ENCODE measurements around the gene KDM8. TPM values are rescaled to one million over a fixed set of nuclear protein-coding genes. Genes with fewer than 3 reads are reported as not detected.
"Not testable (repeated sequence)": the region's sequence is repeated elsewhere in the genome, so short reads cannot be mapped to it uniquely, and the experiment has no call there.

Gene KDM8
- total RNA-seq, 2 donors from 2014 or later: 7.7 to 9.1 TPM

GRCh38 chr16:27245276-27246172 lies 42.2 kb downstream of the KDM8 start:
- Mint-ChIP-seq H3K36me3 (ENCODE audit: low read depth) (peaks cover 44% of the 10 kb centered on the region), H3K27me3 (no peaks in the 10 kb centered on the region), H3K9me3 (no peaks in the 10 kb centered on the region), H3K4me3 (peak overlapping the region; percentile 61), H3K4me1 (peaks cover 61% of the 10 kb centered on the region), H3K27ac (peak overlapping the region; percentile 88)
- peak; percentile 94 for ATAC-seq (replicated peaks)

DNA sequence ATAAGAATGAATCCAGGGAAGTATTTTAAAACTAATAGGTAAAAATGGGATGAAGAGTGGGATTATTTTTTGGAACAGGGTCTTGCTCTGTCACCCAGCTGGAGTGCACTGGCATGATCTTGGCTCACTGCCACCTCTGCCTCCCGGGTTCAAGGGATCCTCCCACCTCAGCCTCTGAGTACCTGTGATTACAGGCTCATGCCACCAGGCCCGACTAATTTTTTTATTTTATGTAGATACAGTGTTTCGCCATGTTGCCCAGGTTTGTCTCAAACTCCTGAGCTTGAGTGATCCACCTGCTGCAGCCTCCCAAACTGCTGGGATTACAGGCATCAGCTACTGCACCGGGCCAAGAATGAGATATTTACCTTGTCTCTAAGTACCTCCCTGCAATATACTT lies 43.1 kb downstream of the KDM8 start:
- Mint-ChIP-seq H3K4me1 (peaks cover 64% of the 10 kb centered on the region), H3K4me3 (peak overlapping the region; percentile 61), H3K27me3 (no peaks in the 10 kb centered on the region), H3K36me3 (ENCODE audit: low read depth) (peaks cover 48% of the 10 kb centered on the region), H3K27ac (peak overlapping the region; percentile 88), H3K9me3 (no peaks in the 10 kb centered on the region)
- no peak for ATAC-seq (replicated peaks)

- Mint-ChIP-seq H3K4me3 (peak overlapping the region; percentile 61), H3K27ac (peak overlapping the region; percentile 88), H3K4me1 (peaks cover 67% of the 10 kb centered on the region), H3K36me3 (ENCODE audit: low read depth) (peaks cover 54% of the 10 kb centered on the region)
- not testable (repeated sequence) for ATAC-seq (replicated peaks); H3K9me3 Mint-ChIP-seq; H3K27me3 Mint-ChIP-seq
Measured at GRCh38 chr16:27247076-27247475, 43.8 kb downstream of the KDM8 start.

DNA sequence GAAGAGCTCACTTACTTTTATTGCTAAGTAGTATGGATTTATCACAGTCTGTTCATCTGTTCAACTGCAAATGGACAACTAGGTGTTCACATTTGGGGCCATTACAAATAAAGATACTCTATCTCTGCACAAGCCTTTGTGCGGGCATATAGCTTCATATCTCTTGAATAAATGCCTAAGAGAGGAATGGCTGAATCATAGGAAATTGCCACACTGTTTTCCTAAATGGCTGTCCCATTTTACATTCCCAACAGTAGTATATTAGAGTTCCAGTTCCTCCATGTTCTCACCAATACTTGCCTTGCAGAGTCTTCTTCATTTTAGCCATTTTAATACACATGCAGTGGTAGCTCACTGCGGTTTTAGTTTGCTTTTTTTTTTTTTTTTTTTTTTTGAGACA lies 44.7 kb downstream of the KDM8 start:
- Mint-ChIP-seq H3K4me1 (peaks cover 62% of the 10 kb centered on the region), H3K36me3 (ENCODE audit: low read depth) (peaks cover 61% of the 10 kb centered on the region), H3K27ac (peak overlapping the region; percentile 88), H3K9me3 (no peaks in the 10 kb centered on the region), H3K4me3 (peak overlapping the region; percentile 61), H3K27me3 (no peaks in the 10 kb centered on the region)
- ATAC-seq (replicated peaks): no peak

- peak overlapping the region; percentile 61 for H3K4me3 Mint-ChIP-seq
Measured at GRCh38 chr16:27248886-27249285, 45.6 kb downstream of the KDM8 start.

DNA sequence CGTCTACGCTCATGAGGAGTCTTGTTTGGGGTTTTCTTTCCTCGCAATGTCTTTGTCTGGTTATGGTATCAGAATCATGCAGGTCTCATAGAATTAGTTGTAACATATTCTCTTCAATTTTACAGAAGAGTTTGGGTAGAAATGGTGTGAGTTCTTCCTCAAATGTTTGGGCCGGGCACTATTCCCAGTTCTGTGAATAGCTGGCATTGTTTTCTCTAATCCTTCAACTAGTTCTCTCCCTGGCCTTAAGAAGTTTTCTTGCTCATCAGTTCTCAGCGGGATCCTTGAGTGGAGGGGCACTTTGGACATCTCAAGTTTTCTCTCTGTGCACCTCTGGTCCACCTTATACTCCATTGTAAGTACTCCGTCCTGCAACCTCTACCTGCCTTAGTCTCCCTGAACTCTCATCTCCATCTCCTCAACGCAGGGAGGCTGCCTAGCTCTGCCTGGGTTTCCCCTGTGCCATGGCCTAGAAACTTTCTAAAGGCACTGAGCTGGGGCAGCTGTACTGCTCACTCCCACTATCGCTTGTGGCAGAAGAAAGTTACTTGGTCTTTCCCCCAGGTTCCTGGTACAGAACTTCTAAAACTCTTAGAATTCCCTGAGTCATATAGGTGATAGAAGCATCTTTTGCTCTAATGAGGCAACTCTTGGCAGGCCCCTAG lies 48.3 kb downstream of the KDM8 start:
- H3K27ac Mint-ChIP-seq: peak overlapping the region; percentile 96
- H3K4me3 Mint-ChIP-seq: peak overlapping the region; percentile 82
- H3K9me3 Mint-ChIP-seq: no peaks in the 10 kb centered on the region
- H3K4me1 Mint-ChIP-seq: peaks cover 67% of the 10 kb centered on the region
- no peaks in the 10 kb centered on the region for H3K27me3 Mint-ChIP-seq
- peaks cover 83% of the 10 kb centered on the region for H3K36me3 Mint-ChIP-seq (ENCODE audit: low read depth)
- ATAC-seq (replicated peaks): peak; percentile 63

More at GRCh38 chr16:27248886-27249285, 45.6 kb downstream of the KDM8 start:
- Mint-ChIP-seq H3K27ac (peak overlapping the region; percentile 68), H3K36me3 (ENCODE audit: low read depth) (peaks cover 69% of the 10 kb centered on the region), H3K4me1 (peaks cover 62% of the 10 kb centered on the region)
- not testable (repeated sequence) for H3K27me3 Mint-ChIP-seq; ATAC-seq (replicated peaks); H3K9me3 Mint-ChIP-seq

DNA sequence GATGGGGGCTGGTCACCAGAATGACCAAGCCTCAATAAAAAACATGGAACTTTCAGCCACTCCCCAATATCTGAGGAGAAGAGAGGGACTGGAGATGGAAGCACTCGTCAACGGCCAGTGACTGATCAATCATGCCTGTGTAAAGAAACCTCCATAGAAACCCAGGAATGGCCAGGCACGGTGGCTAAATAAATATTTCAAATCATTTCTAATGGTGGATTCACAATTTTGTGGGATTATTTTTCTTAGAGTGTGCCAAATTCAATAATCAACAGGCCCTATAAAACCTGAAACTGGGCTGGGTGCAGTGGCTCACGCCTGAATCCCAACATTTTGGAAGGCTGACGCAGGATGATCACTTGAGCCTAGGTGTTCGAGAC lies 48.9 kb downstream of the KDM8 start:
- Mint-ChIP-seq H3K27ac (peak overlapping the region; percentile 96), H3K4me1 (peaks cover 64% of the 10 kb centered on the region), H3K4me3 (peak overlapping the region; percentile 82), H3K9me3 (no peaks in the 10 kb centered on the region), H3K27me3 (no peaks in the 10 kb centered on the region), H3K36me3 (ENCODE audit: low read depth) (peaks cover 86% of the 10 kb centered on the region)
- ATAC-seq (replicated peaks): no peak

- Mint-ChIP-seq H3K27me3 (no peaks in the 10 kb centered on the region), H3K9me3 (no peaks in the 10 kb centered on the region), H3K4me1 (peaks cover 55% of the 10 kb centered on the region), H3K4me3 (peak overlapping the region; percentile 82), H3K36me3 (ENCODE audit: low read depth) (peaks cover 83% of the 10 kb centered on the region), H3K27ac (peak overlapping the region; percentile 96)
- ATAC-seq (replicated peaks): peak; percentile 74
Measured at GRCh38 chr16:27253526-27253930, 50.2 kb downstream of the KDM8 start.

DNA sequence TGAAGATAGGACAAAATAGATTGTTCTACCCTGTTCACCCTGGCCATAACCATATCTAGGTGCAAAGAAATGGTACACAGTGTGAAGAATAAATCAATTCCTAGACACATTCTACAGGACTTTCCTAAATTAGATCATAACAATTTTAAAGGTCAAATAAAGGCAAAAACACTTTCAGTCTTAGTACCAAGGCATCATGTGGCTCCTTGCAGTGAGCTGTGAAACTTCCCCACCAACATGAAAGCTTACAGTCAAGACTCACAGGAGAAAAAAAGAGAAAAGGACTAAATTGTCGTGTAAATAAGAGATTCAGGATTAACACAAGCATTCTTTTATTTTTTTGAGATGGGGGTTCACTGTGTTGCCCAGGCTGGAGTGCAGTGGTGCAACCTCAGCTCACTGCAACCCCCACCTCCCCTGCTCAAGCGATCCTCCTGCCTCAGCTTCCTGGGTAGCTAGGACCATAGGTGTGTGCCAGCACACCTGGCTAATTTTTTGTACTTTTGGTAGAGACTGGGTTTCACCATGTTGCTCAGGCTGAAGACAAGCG lies 51.0 kb downstream of the KDM8 start:
- H3K4me1 Mint-ChIP-seq: peaks cover 59% of the 10 kb centered on the region
- ATAC-seq (replicated peaks): peak; percentile 61
- H3K9me3 Mint-ChIP-seq: no peaks in the 10 kb centered on the region
- no peaks in the 10 kb centered on the region for H3K27me3 Mint-ChIP-seq
- peak overlapping the region; percentile 96 for H3K27ac Mint-ChIP-seq
- peaks cover 84% of the 10 kb centered on the region for H3K36me3 Mint-ChIP-seq (ENCODE audit: low read depth)
- H3K4me3 Mint-ChIP-seq: peak overlapping the region; percentile 82

DNA sequence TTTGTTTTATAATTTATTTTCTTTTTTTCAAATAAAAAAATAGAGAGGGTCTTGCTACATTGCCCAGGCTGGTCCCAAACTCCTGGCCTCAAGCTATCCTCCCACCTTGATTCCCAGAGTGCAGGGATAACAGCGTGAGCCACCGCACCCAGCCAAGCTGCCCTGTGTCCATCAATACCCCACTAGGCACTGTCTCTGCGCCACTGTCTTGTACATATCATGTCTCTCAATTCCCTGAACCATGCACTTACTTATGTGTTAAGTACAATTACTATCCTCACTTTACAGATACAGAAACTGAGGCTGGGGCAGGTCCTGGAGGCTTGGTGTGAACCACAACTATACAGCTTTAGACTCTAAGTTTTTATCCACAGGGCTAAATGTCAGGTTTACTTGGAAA lies 53.5 kb downstream of the KDM8 start:
- Mint-ChIP-seq H3K27ac (peak overlapping the region; percentile 79), H3K9me3 (no peaks in the 10 kb centered on the region), H3K4me3 (no peak overlapping the region), H3K27me3 (no peaks in the 10 kb centered on the region), H3K36me3 (ENCODE audit: low read depth) (peaks cover 75% of the 10 kb centered on the region), H3K4me1 (peaks cover 49% of the 10 kb centered on the region)
- ATAC-seq (replicated peaks): no peak

DNA sequence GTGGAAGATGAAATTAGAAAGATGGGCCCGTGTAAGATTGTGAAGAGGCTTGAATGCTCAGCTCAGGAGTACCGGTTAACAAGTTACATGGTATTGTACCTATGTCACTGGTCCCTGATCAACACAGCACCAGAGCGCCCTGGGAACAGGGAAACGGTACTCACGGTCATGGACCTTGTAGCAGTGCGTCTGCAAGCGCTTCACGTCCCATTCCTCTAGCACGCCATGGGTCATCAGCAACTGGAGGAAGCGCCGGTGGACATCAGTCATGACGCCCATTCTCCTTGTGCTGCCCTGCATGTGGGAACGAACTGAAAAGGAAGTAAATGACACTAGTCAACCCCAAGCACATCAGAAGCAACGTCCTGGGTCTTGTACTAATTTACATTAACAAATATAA lies 53.9 kb downstream of the KDM8 start:
- no peaks in the 10 kb centered on the region for H3K9me3 Mint-ChIP-seq
- no peaks in the 10 kb centered on the region for H3K27me3 Mint-ChIP-seq
- H3K4me3 Mint-ChIP-seq: no peak overlapping the region
- ATAC-seq (replicated peaks): no peak
- peaks cover 47% of the 10 kb centered on the region for H3K4me1 Mint-ChIP-seq
- H3K36me3 Mint-ChIP-seq (ENCODE audit: low read depth): peaks cover 72% of the 10 kb centered on the region
- peak overlapping the region; percentile 79 for H3K27ac Mint-ChIP-seq

- peak; percentile 27 for ATAC-seq (replicated peaks)
- no peaks in the 10 kb centered on the region for H3K27me3 Mint-ChIP-seq
- H3K27ac Mint-ChIP-seq: peak overlapping the region; percentile 4
- H3K36me3 Mint-ChIP-seq (ENCODE audit: low read depth): peaks cover 75% of the 10 kb centered on the region
- H3K4me1 Mint-ChIP-seq: peaks cover 52% of the 10 kb centered on the region
- no peaks in the 10 kb centered on the region for H3K9me3 Mint-ChIP-seq
- peak overlapping the region; percentile 18 for H3K4me3 Mint-ChIP-seq
Measured at GRCh38 chr16:27258241-27258734, 55.0 kb downstream of the KDM8 start.

GRCh38 chr16:27259710-27260109 lies 56.4 kb downstream of the KDM8 start:
- no peaks in the 10 kb centered on the region for H3K27me3 Mint-ChIP-seq
- no peaks in the 10 kb centered on the region for H3K9me3 Mint-ChIP-seq
- no peak overlapping the region for H3K4me3 Mint-ChIP-seq
- peaks cover 47% of the 10 kb centered on the region for H3K4me1 Mint-ChIP-seq
- H3K27ac Mint-ChIP-seq: peak overlapping the region; percentile 4
- no peak for ATAC-seq (replicated peaks)
- peaks cover 71% of the 10 kb centered on the region for H3K36me3 Mint-ChIP-seq (ENCODE audit: low read depth)

GRCh38 chr16:27262904-27263423 lies 59.6 kb downstream of the KDM8 start:
- Mint-ChIP-seq H3K36me3 (ENCODE audit: low read depth) (peaks cover 65% of the 10 kb centered on the region), H3K4me1 (peaks cover 45% of the 10 kb centered on the region)
- not testable (repeated sequence) for H3K4me3 Mint-ChIP-seq; H3K9me3 Mint-ChIP-seq; ATAC-seq (replicated peaks); H3K27ac Mint-ChIP-seq; H3K27me3 Mint-ChIP-seq

All from activated T-helper 17 cell treated with anti-CD3 and anti-CD28 coated beads, Interleukin-2, amount 50 U/mL, for 72 hours (primary cell).